ENCODE results near the gene TERT. TPM values are rescaled to one million over a fixed set of nuclear protein-coding genes. Genes with fewer than 3 reads are reported as not detected.

Gene TERT
- total RNA-seq, 1 experiment from 2014 or later: 3.3 TPM

DNA sequence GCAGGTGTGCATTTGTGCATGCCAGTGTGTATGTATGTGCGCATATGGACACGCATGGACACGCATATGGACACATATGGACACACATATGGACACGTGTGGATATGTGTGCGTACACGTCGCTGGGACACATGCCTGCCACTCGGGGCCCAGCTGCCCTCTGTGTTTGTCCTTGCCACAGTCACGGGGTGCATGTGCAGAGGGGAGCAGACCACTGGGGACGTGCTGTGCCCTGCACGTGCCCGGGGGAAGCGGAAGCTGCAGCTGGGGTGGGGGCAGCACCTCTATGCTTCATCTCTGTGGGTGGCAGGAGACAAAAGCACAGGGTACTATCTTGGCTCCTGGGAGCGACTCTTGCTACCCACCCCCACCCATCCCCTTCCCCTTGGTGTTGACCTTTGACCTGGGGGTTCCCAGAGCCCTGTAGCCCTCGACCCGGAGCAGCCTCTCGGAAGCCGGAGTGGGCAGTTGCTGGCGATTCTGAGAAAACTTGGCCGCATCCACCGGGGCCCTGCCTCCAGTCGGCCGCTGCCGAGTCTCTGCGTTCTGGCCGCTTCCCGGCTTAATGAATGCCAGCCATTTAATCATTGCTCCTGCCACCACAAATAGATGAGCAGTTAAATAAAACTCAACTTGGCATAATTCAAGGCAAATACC, 72.1 kb downstream of the TERT start:
- Histone ChIP-seq H4K20me1 (ENCODE audit: insufficient read depth, low read depth, low read length) (no peaks in the 10 kb centered on the region), H3K4me3 (ENCODE audit: low read length) (no peak overlapping the region), H3K4me2 (ENCODE audit: low read depth, low read length, poor library complexity, severe bottlenecking) (no peak overlapping the region), H3K9me3 (ENCODE audit: low read length) (no peaks in the 10 kb centered on the region), H3K9me2 (replicated peaks; ENCODE audit: insufficient read depth, low read length) (no peaks in the 10 kb centered on the region), H3K4me1 (ENCODE audit: low read length) (no peaks in the 10 kb centered on the region), H2AFZ (ENCODE audit: low read length) (no peak overlapping the region), H3K36me3 (ENCODE audit: insufficient read depth, low read length) (no peaks in the 10 kb centered on the region), H3K27me3 (ENCODE audit: low read length) (no peaks in the 10 kb centered on the region), H3K27ac (ENCODE audit: low read length) (no peak overlapping the region), H3K9ac (ENCODE audit: low read length) (no peak overlapping the region), H3K79me2 (ENCODE audit: low read length) (no peaks in the 10 kb centered on the region)
- DNase-seq: no peak

DNA sequence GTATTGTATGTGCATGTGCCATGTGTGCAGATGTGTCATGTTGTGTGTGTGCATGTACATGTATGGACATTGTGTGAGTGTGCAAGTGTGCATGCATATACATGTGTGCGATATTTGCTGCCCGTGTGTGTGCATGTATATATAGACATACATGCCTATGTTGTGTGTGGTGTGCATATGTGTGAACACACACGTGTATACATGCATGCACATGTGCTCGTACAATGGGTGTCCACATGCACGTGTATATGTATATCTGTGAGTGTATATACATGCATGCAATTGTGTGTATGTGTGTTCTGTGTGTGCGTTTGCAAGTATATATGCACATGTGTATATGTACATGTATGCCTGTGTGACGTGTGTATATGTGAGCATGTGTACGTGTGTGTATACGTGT, 72.7 kb downstream of the TERT start:
- no peaks in the 10 kb centered on the region for H3K4me1 ChIP-seq (ENCODE audit: low read length)
- no peaks in the 10 kb centered on the region for H3K27me3 ChIP-seq (ENCODE audit: low read length)
- no peak for DNase-seq
- no peaks in the 10 kb centered on the region for H4K20me1 ChIP-seq (ENCODE audit: insufficient read depth, low read depth, low read length)
- no peaks in the 10 kb centered on the region for H3K79me2 ChIP-seq (ENCODE audit: low read length)
- no peak overlapping the region for H2AFZ ChIP-seq (ENCODE audit: low read length)
- no peaks in the 10 kb centered on the region for H3K9me2 ChIP-seq (replicated peaks; ENCODE audit: insufficient read depth, low read length)
- H3K9ac ChIP-seq (ENCODE audit: low read length): no peak overlapping the region
- H3K9me3 ChIP-seq (ENCODE audit: low read length): no peaks in the 10 kb centered on the region
- H3K36me3 ChIP-seq (ENCODE audit: insufficient read depth, low read length): no peaks in the 10 kb centered on the region
- no peak overlapping the region for H3K27ac ChIP-seq (ENCODE audit: low read length)
- no peak overlapping the region for H3K4me3 ChIP-seq (ENCODE audit: low read length)
- no peak overlapping the region for H3K4me2 ChIP-seq (ENCODE audit: low read depth, low read length, poor library complexity, severe bottlenecking)

DNA sequence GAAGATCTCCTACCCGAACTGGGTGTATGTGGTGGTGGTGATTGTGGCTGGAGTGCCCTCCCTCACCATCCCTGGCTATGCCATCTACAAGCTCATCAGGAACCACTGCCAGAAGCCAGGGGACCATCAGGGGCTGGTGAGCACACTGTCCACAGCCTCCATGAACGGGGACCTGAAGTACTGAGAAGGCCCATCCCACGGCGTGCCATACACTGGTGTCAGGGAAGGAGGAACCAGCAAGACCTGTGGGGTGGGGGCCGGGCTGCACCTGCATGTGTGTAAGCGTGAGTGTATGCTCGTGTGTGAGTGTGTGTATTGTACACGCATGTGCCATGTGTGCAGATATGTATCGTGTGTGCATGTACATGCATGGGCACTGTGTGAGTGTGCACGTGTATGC, 73.1 kb downstream of the TERT start:
- no peaks in the 10 kb centered on the region for H3K27me3 ChIP-seq (ENCODE audit: low read length)
- no peak for DNase-seq
- H2AFZ ChIP-seq (ENCODE audit: low read length): no peak overlapping the region
- no peaks in the 10 kb centered on the region for H3K4me1 ChIP-seq (ENCODE audit: low read length)
- no peak overlapping the region for H3K27ac ChIP-seq (ENCODE audit: low read length)
- H3K9ac ChIP-seq (ENCODE audit: low read length): no peak overlapping the region
- H3K36me3 ChIP-seq (ENCODE audit: insufficient read depth, low read length): no peaks in the 10 kb centered on the region
- no peak overlapping the region for H3K4me2 ChIP-seq (ENCODE audit: low read depth, low read length, poor library complexity, severe bottlenecking)
- H3K79me2 ChIP-seq (ENCODE audit: low read length): no peaks in the 10 kb centered on the region
- H4K20me1 ChIP-seq (ENCODE audit: insufficient read depth, low read depth, low read length): no peaks in the 10 kb centered on the region
- no peaks in the 10 kb centered on the region for H3K9me2 ChIP-seq (replicated peaks; ENCODE audit: insufficient read depth, low read length)
- no peaks in the 10 kb centered on the region for H3K9me3 ChIP-seq (ENCODE audit: low read length)
- H3K4me3 ChIP-seq (ENCODE audit: low read length): no peak overlapping the region

DNA sequence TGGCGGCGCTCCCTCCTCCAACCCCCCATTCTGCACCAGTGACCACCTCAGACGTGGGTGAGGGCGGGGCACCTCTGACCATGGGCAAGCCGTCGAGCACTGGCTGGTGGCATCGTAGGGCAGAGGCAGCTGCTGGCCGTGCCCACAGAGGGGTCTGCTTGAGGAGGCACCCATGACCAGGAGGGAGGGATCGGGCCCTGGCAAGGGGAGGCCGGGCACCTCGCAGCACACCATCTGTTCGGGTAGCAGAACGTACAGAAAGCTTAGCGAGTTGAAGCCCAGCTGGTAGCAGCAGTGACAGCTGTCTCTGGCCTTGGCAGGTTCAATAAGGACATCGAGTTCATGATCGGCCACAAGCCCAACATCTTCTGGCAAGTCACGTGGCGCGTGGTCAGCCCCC, 74.0 kb downstream of the TERT start:
- no peaks in the 10 kb centered on the region for H3K36me3 ChIP-seq (ENCODE audit: insufficient read depth, low read length)
- H3K9me3 ChIP-seq (ENCODE audit: low read length): no peaks in the 10 kb centered on the region
- no peak overlapping the region for H3K27ac ChIP-seq (ENCODE audit: low read length)
- no peaks in the 10 kb centered on the region for H4K20me1 ChIP-seq (ENCODE audit: insufficient read depth, low read depth, low read length)
- H3K79me2 ChIP-seq (ENCODE audit: low read length): no peaks in the 10 kb centered on the region
- H3K4me2 ChIP-seq (ENCODE audit: low read depth, low read length, poor library complexity, severe bottlenecking): no peak overlapping the region
- H3K9ac ChIP-seq (ENCODE audit: low read length): no peak overlapping the region
- H3K4me3 ChIP-seq (ENCODE audit: low read length): no peak overlapping the region
- no peak for DNase-seq
- no peaks in the 10 kb centered on the region for H3K9me2 ChIP-seq (replicated peaks; ENCODE audit: insufficient read depth, low read length)
- no peaks in the 10 kb centered on the region for H3K27me3 ChIP-seq (ENCODE audit: low read length)
- H2AFZ ChIP-seq (ENCODE audit: low read length): no peak overlapping the region
- no peaks in the 10 kb centered on the region for H3K4me1 ChIP-seq (ENCODE audit: low read length)

DNA sequence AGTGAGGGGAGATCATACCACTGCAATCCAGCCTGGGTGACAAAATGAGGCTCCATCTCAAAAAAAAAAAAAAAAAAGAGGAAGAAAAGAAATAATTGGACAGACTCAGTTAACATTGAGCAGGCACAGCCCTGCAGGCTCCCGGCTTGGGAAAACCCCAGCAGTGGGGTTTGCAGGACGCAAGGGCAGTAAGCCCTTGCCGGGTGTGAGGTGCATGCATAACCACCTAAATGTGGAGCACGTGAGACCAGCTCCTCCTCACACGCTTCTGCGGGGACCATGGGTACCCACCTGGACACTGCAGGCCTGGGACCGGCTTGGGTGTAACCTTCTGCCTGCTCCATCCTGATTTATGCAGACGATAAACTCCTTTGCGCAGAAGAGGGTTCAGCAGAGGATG, 74.5 kb downstream of the TERT start:
- H3K36me3 ChIP-seq (ENCODE audit: insufficient read depth, low read length): no peaks in the 10 kb centered on the region
- no peak overlapping the region for H3K4me2 ChIP-seq (ENCODE audit: low read depth, low read length, poor library complexity, severe bottlenecking)
- no peaks in the 10 kb centered on the region for H4K20me1 ChIP-seq (ENCODE audit: insufficient read depth, low read depth, low read length)
- H3K79me2 ChIP-seq (ENCODE audit: low read length): no peaks in the 10 kb centered on the region
- H3K4me1 ChIP-seq (ENCODE audit: low read length): no peaks in the 10 kb centered on the region
- H3K9ac ChIP-seq (ENCODE audit: low read length): no peak overlapping the region
- H3K9me2 ChIP-seq (replicated peaks; ENCODE audit: insufficient read depth, low read length): no peaks in the 10 kb centered on the region
- no peaks in the 10 kb centered on the region for H3K9me3 ChIP-seq (ENCODE audit: low read length)
- H3K27me3 ChIP-seq (ENCODE audit: low read length): no peaks in the 10 kb centered on the region
- DNase-seq: no peak
- no peak overlapping the region for H3K4me3 ChIP-seq (ENCODE audit: low read length)
- H2AFZ ChIP-seq (ENCODE audit: low read length): no peak overlapping the region
- H3K27ac ChIP-seq (ENCODE audit: low read length): no peak overlapping the region

DNA sequence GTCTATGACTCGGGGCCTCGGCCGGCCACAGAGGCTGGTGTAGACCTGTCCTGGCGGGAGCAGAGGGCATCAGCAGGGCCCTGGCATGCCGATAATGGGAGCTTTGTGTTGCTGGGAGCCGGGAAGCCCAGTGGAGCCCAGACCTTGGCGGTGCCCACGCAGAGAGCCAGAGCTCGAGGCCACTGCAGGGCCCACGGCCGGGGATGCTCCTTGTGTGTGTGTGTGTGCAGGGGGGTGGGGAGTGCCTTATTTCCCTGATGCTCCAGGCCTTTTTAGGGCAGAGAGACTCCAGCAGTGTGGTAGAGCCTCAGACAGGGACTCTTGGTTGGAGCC, 75.1 kb downstream of the TERT start:
- no peaks in the 10 kb centered on the region for H3K79me2 ChIP-seq (ENCODE audit: low read length)
- H3K4me3 ChIP-seq (ENCODE audit: low read length): no peak overlapping the region
- no peak overlapping the region for H3K27ac ChIP-seq (ENCODE audit: low read length)
- no peaks in the 10 kb centered on the region for H3K36me3 ChIP-seq (ENCODE audit: insufficient read depth, low read length)
- H3K9me2 ChIP-seq (replicated peaks; ENCODE audit: insufficient read depth, low read length): no peaks in the 10 kb centered on the region
- no peaks in the 10 kb centered on the region for H3K9me3 ChIP-seq (ENCODE audit: low read length)
- H3K4me1 ChIP-seq (ENCODE audit: low read length): no peaks in the 10 kb centered on the region
- H3K4me2 ChIP-seq (ENCODE audit: low read depth, low read length, poor library complexity, severe bottlenecking): no peak overlapping the region
- no peaks in the 10 kb centered on the region for H3K27me3 ChIP-seq (ENCODE audit: low read length)
- H4K20me1 ChIP-seq (ENCODE audit: insufficient read depth, low read depth, low read length): no peaks in the 10 kb centered on the region
- DNase-seq: no peak
- H2AFZ ChIP-seq (ENCODE audit: low read length): no peak overlapping the region
- no peak overlapping the region for H3K9ac ChIP-seq (ENCODE audit: low read length)

DNA sequence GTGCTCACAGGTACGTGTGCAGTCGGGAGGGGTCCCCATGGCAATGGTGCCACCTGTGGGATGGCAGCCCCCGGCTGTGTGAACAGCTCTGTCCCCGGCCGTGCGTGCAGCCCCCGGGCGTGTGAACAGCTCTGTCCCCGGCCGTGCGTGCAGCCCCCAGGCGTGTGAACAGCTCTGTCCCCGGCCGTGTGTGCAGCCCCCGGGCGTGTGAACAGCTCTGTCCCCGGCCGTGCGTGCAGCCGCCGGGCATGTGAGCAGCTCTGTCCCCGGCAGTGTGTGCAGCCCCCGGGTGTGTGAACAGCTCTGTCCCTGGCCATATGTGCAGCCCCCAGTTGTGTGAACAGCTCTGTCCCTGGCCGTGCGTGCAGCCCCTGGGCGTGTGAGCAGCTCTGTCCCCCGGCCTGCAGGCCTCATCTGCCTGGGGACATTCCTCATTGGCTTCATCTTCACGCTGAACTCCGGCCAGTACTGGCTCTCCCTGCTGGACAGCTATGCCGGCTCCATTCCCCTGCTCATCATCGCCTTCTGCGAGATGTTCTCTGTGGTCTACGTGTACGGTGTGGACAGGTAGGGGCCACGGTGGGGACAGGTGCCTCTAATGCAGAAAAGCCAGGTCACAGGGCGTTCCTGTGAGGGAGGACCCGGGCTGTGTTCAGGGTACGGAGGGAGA, 75.6 kb downstream of the TERT start:
- Histone ChIP-seq H3K4me2 (ENCODE audit: low read depth, low read length, poor library complexity, severe bottlenecking) (no peak overlapping the region), H3K9ac (ENCODE audit: low read length) (no peak overlapping the region), H3K36me3 (ENCODE audit: insufficient read depth, low read length) (no peaks in the 10 kb centered on the region), H3K79me2 (ENCODE audit: low read length) (no peaks in the 10 kb centered on the region), H4K20me1 (ENCODE audit: insufficient read depth, low read depth, low read length) (no peaks in the 10 kb centered on the region), H3K9me3 (ENCODE audit: low read length) (no peaks in the 10 kb centered on the region), H3K27ac (ENCODE audit: low read length) (no peak overlapping the region), H3K4me1 (ENCODE audit: low read length) (no peaks in the 10 kb centered on the region), H2AFZ (ENCODE audit: low read length) (no peak overlapping the region), H3K27me3 (ENCODE audit: low read length) (no peaks in the 10 kb centered on the region), H3K4me3 (ENCODE audit: low read length) (no peak overlapping the region), H3K9me2 (replicated peaks; ENCODE audit: insufficient read depth, low read length) (no peaks in the 10 kb centered on the region)
- no peak for DNase-seq

DNA sequence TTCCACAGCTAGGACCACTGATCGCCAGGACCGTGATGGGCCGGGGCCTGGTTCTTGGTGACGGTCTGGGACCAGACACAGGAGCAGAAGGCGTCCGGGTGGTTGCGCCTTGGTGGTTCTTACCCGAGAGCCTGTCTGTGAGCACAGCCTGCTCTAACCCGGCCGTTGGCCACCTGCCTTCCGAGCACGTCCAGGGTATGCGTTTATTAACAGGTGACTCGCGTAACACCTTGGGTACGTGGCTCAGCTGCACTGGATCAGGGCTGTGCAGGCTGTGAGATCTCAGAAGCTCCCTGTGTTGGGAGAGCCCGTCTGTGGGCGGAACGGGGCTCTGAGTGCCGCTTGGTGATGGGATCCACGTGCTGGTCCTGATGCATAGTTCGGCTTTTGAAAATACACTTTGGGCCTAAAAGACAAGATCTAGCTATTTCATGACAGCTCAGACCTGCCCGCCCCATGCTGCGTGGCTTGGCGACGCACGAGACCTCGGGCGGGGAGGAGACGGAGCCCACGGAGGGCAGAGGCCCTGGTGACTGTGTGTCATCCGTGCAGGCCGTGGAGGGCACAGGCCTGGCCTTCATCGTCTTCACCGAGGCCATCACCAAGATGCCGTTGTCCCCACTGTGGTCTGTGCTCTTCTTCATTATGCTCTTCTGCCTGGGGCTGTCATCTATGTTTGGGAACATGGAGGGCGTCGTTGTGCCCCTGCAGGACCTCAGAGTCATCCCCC, 76.4 kb downstream of the TERT start:
- Histone ChIP-seq H3K4me1 (ENCODE audit: low read length) (no peaks in the 10 kb centered on the region), H3K9me2 (replicated peaks; ENCODE audit: insufficient read depth, low read length) (no peaks in the 10 kb centered on the region), H3K9me3 (ENCODE audit: low read length) (no peaks in the 10 kb centered on the region), H3K79me2 (ENCODE audit: low read length) (no peaks in the 10 kb centered on the region), H3K4me3 (ENCODE audit: low read length) (no peak overlapping the region), H4K20me1 (ENCODE audit: insufficient read depth, low read depth, low read length) (no peaks in the 10 kb centered on the region), H3K36me3 (ENCODE audit: insufficient read depth, low read length) (no peaks in the 10 kb centered on the region), H3K27me3 (ENCODE audit: low read length) (no peaks in the 10 kb centered on the region), H3K4me2 (ENCODE audit: low read depth, low read length, poor library complexity, severe bottlenecking) (no peak overlapping the region), H3K9ac (ENCODE audit: low read length) (no peak overlapping the region), H2AFZ (ENCODE audit: low read length) (no peak overlapping the region), H3K27ac (ENCODE audit: low read length) (no peak overlapping the region)
- no peak for DNase-seq

Data from Karpas-422 (cell line).